Suprapubic skin (tissue), 3 donors: ENCODE data around the gene CTNNA3.

Source experiments
- POLR2A ChIP-seq, 2 donors: fragments of 450-650 bp; IDR thresholded peaks; one replicate each; pipeline ENCODE4 v1.6.1; 2017; ENCODE audit warnings: antibody characterized with exemption in 2 of 2, mild to moderate bottlenecking in 2 of 2, moderate library complexity in 2 of 2
- TF ChIP-seq, protein P1 (sequence below), 2 donors: fragments of 200-600 bp in 1 of 2; fragments of 450-650 bp in 1 of 2; sonication (generic) in 1 of 2; IDR thresholded peaks; one replicate each; pipeline ENCODE4 v1.5.1; 2016 to 2019; ENCODE audit warnings: antibody characterized with exemption in 2 of 2, mild to moderate bottlenecking in 1 of 2, moderate library complexity in 1 of 2

DNA sequence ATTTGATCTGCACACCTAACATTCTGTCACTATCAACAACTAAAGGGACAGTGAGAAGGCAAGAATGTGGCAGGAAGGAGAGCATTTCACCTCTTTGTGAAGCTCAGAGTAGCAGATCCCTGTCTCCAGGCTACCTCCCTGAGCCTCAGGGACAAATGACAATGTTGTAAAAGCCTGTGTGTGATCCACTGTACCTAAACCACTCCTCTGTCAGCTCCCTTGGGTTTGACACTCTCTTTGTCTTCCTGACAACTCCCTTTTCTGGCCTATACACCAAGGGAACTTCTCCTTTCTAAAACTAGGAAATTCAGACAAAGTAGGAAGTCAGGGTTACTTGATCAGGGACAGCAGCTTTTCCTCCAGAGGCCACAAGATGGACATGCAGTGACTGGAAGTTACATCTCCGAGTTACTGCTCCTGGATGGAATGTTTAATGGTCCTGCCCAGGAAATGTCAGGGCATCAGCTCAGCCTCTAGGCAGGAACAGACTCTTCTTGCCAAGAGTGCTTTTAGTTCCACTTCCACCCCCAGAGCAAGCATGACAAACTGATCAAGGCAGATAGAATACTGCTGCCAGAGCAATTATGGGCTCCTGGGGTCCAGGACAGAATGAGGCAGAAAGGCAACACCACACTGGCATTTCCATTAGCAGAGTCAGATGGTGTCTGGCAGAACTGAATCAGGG, 1784.7 kb downstream of the CTNNA3 start:
- TF ChIP-seq, protein P1, sequence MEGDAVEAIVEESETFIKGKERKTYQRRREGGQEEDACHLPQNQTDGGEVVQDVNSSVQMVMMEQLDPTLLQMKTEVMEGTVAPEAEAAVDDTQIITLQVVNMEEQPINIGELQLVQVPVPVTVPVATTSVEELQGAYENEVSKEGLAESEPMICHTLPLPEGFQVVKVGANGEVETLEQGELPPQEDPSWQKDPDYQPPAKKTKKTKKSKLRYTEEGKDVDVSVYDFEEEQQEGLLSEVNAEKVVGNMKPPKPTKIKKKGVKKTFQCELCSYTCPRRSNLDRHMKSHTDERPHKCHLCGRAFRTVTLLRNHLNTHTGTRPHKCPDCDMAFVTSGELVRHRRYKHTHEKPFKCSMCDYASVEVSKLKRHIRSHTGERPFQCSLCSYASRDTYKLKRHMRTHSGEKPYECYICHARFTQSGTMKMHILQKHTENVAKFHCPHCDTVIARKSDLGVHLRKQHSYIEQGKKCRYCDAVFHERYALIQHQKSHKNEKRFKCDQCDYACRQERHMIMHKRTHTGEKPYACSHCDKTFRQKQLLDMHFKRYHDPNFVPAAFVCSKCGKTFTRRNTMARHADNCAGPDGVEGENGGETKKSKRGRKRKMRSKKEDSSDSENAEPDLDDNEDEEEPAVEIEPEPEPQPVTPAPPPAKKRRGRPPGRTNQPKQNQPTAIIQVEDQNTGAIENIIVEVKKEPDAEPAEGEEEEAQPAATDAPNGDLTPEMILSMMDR (IDR thresholded peaks at IDR 0.05), result no peak
- TF ChIP-seq POLR2A (IDR thresholded peaks at IDR 0.05), result no peak
